GM18505 (cell line): ENCODE results near the gene TOR2A.

Experiments used
- ATAC-seq: cut with Tn5 transposase; IDR thresholded peaks from one replicate; pipeline ENCODE4 v1.9.1; 2021; ENCODE audit not compliant: unreplicated experiment
- POLR2A ChIP-seq: IDR thresholded peaks from 4 replicates; pipeline ENCODE4 v1.6.1; 2011; ENCODE audit warnings: borderline replicate concordance; ENCODE audit not compliant: insufficient read depth, insufficient read length; ENCODE audit errors: extremely low read depth

Gene TOR2A

GRCh38 chr9:127728808-127729207 lies 6.3 kb downstream of the TOR2A start:
- TF ChIP-seq POLR2A, result no peak
- ATAC-seq, result no peak

- no peak for TF ChIP-seq POLR2A
These were observed 8.2 kb downstream of the TOR2A start for GRCh38 chr9:127726871-127727270.

GRCh38 chr9:127724012-127724411 lies 11.1 kb downstream of the TOR2A start:
- TF ChIP-seq POLR2A, result no peak
- ATAC-seq, result no peak

More at GRCh38 chr9:127726871-127727270, 8.2 kb downstream of the TOR2A start:
- no peak for ATAC-seq

- no peak for ATAC-seq
These were observed 11.7 kb downstream of the TOR2A start for GRCh38 chr9:127723444-127723843.

GRCh38 chr9:127723013-127723412 lies 12.1 kb downstream of the TOR2A start:
- ATAC-seq, result no peak
- TF ChIP-seq POLR2A, result no peak

More at GRCh38 chr9:127723444-127723843, 11.7 kb downstream of the TOR2A start:
- TF ChIP-seq POLR2A, result no peak

- TF ChIP-seq POLR2A, result no peak
- no peak for ATAC-seq
These were observed 12.9 kb downstream of the TOR2A start for GRCh38 chr9:127722055-127722745.

- TF ChIP-seq POLR2A, result no peak
- ATAC-seq, result no peak
These were observed 13.7 kb downstream of the TOR2A start for GRCh38 chr9:127721391-127721821.

- no peak for ATAC-seq
- TF ChIP-seq POLR2A, result no peak
These were observed 14.2 kb downstream of the TOR2A start for GRCh38 chr9:127720865-127721227.

- ATAC-seq, result no peak
- no peak for TF ChIP-seq POLR2A
These were observed 14.8 kb downstream of the TOR2A start for GRCh38 chr9:127720031-127720864.

GRCh38 chr9:127717766-127718165 lies 17.3 kb downstream of the TOR2A start:
- ATAC-seq, result no peak
- TF ChIP-seq POLR2A, result no peak

- no peak for ATAC-seq
- no peak for TF ChIP-seq POLR2A
These were observed 18.7 kb downstream of the TOR2A start for GRCh38 chr9:127716412-127716811.

GRCh38 chr9:127715470-127716337 lies 19.4 kb downstream of the TOR2A start, which contains the start of the genes PTRH1 and TTC16:
Gene PTRH1, minus strand, starts transcription at chr9:127715663. Its CDS starts 24 bp downstream, at chr9:127715639.
Gene TTC16, plus strand, starts transcription at chr9:127716079. Its CDS starts 67 bp downstream, at chr9:127716146.
- TF ChIP-seq POLR2A, result peak; percentile 26
- peak; percentile 85 for ATAC-seq

- peak; percentile 10 for ATAC-seq
These were observed 20.1 kb downstream of the TOR2A start for GRCh38 chr9:127714951-127715469.

GRCh38 chr9:127714020-127714750 lies 20.9 kb downstream of the TOR2A start:
- no peak for ATAC-seq
- TF ChIP-seq POLR2A, result no peak

More at GRCh38 chr9:127714951-127715469, 20.1 kb downstream of the TOR2A start:
- no peak for TF ChIP-seq POLR2A
